Parathyroid adenoma (tissue), 2 donors: ENCODE results near the gene MB21D2.

Experiments used
- H2AFZ ChIP-seq: fragments of 300-600 bp; sonication (generic); one replicate; pipeline ENCODE4 v1.7.0; 2017; ENCODE audit warnings: antibody characterized with exemption, mild to moderate bottlenecking
- H3K27ac ChIP-seq: fragments of 300-600 bp; sonication (generic); one replicate; pipeline ENCODE4 v1.7.0; 2017
- H3K27me3 ChIP-seq: fragments of 300-600 bp; sonication (generic); one replicate; pipeline ENCODE4 v1.7.0; 2017; ENCODE audit warnings: low read length; ENCODE audit not compliant: control insufficient read depth, insufficient read depth
- H3K36me3 ChIP-seq: fragments of 300-600 bp; sonication (generic); one replicate; pipeline ENCODE4 v1.7.0; 2017; ENCODE audit warnings: low read length; ENCODE audit not compliant: control insufficient read depth, insufficient read depth
- H3K4me1 ChIP-seq: fragments of 300-600 bp; sonication (generic); one replicate; pipeline ENCODE4 v1.7.0; 2017; ENCODE audit warnings: control low read depth
- H3K4me2 ChIP-seq: fragments of 300-600 bp; sonication (generic); one replicate; pipeline ENCODE4 v1.7.0; 2017; ENCODE audit warnings: low read length
- H3K4me3 ChIP-seq: fragments of 300-600 bp; sonication (generic); one replicate; pipeline ENCODE4 v1.7.0; 2017; ENCODE audit warnings: low read depth, low read length
- H3K79me2 ChIP-seq: fragments of 300-600 bp; sonication (generic); one replicate; pipeline ENCODE4 v1.7.0; 2017; ENCODE audit warnings: control low read depth
- H3K9ac ChIP-seq: fragments of 300-600 bp; sonication (generic); one replicate; pipeline ENCODE4 v1.7.0; 2017; ENCODE audit warnings: mild to moderate bottlenecking
- H3K9me3 ChIP-seq: fragments of 300-600 bp; sonication (generic); one replicate; pipeline ENCODE4 v1.7.0; 2017; ENCODE audit warnings: low read length; ENCODE audit not compliant: control insufficient read depth
- CTCF ChIP-seq: fragments of 300-600 bp; sonication (generic); IDR thresholded peaks from one replicate; pipeline ENCODE4 v1.7.0; 2017; ENCODE audit warnings: antibody characterized with exemption, mild to moderate bottlenecking
- donor health status: primary hyperparathyroidism.

Gene MB21D2

GRCh38 chr3:192841428-192841827, 76.2 kb downstream of the MB21D2 start:
- H2AFZ ChIP-seq = no peak overlapping the region
- H3K79me2 ChIP-seq = peaks cover 2% of the 10 kb centered on the region
- H3K27ac ChIP-seq = no peak overlapping the region
- H3K9me3 ChIP-seq = no peaks in the 10 kb centered on the region
- no peaks in the 10 kb centered on the region for H3K36me3 ChIP-seq
- no peak overlapping the region for H3K4me2 ChIP-seq
- H3K9ac ChIP-seq = no peak overlapping the region
- no peak overlapping the region for H3K4me3 ChIP-seq
- no peaks in the 10 kb centered on the region for H3K27me3 ChIP-seq
- no peak for TF ChIP-seq CTCF
- no peaks in the 10 kb centered on the region for H3K4me1 ChIP-seq

GRCh38 chr3:192840143-192840836, 77.4 kb downstream of the MB21D2 start:
- Histone ChIP-seq H3K4me1 (no peaks in the 10 kb centered on the region), H3K27ac (no peak overlapping the region), H2AFZ (no peak overlapping the region), H3K79me2 (no peaks in the 10 kb centered on the region), H3K9ac (no peak overlapping the region), H3K36me3 (no peaks in the 10 kb centered on the region), H3K4me2 (no peak overlapping the region), H3K4me3 (no peak overlapping the region), H3K9me3 (no peaks in the 10 kb centered on the region), H3K27me3 (no peaks in the 10 kb centered on the region)
- TF ChIP-seq CTCF = no peak

GRCh38 chr3:192835818-192836815, 81.5 kb downstream of the MB21D2 start:
- TF ChIP-seq CTCF = no peak
- Histone ChIP-seq H3K9me3 (no peaks in the 10 kb centered on the region), H2AFZ (no peak overlapping the region), H3K9ac (no peak overlapping the region), H3K27ac (no peak overlapping the region), H3K27me3 (no peaks in the 10 kb centered on the region), H3K4me3 (no peak overlapping the region), H3K36me3 (no peaks in the 10 kb centered on the region), H3K4me2 (no peak overlapping the region), H3K79me2 (no peaks in the 10 kb centered on the region), H3K4me1 (no peaks in the 10 kb centered on the region)

- Histone ChIP-seq H3K27ac (no peak overlapping the region), H3K27me3 (no peaks in the 10 kb centered on the region), H3K4me1 (no peaks in the 10 kb centered on the region), H2AFZ (no peak overlapping the region), H3K36me3 (no peaks in the 10 kb centered on the region), H3K4me2 (no peak overlapping the region), H3K79me2 (no peaks in the 10 kb centered on the region), H3K4me3 (no peak overlapping the region), H3K9me3 (no peaks in the 10 kb centered on the region), H3K9ac (no peak overlapping the region)
- TF ChIP-seq CTCF = no peak
Measured at GRCh38 chr3:192834428-192834827, 83.2 kb downstream of the MB21D2 start.
